Measurements from ENCODE around the gene DNAI7. TPM values are rescaled to one million over a fixed set of nuclear protein-coding genes. Genes with fewer than 3 reads are reported as not detected.

Gene DNAI7
- total RNA-seq, 1 donor from 2014 or later = 1.8 TPM

DNA sequence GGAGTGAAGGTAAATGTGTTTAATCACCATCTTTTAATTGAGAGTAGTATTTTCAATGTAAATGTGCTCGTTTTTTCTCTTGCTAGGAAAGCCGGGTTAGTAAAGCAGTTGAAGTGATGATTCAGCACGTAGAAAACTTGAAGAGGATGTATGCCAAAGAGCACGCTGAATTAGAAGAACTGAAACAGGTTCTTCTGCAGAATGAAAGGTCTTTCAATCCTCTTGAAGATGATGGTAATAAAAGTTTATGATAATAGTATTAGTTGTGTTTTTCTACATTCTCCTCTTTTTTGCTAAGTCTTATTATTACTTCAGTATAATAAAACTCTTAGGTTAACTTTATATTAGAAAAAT, 93.9 kb downstream of the DNAI7 start:
- Mint-ChIP-seq H3K36me3 (peaks cover 14% of the 10 kb centered on the region), H3K4me3 (no peak overlapping the region), H3K27ac (no peak overlapping the region), H3K9me3 (no peaks in the 10 kb centered on the region), H3K4me1 (ENCODE audit: unreplicated experiment) (no peaks in the 10 kb centered on the region), H3K27me3 (no peaks in the 10 kb centered on the region)
- no peak for DNase-seq (ENCODE audit: extremely low spot score, unreplicated experiment)
- TF ChIP-seq, protein P1, sequence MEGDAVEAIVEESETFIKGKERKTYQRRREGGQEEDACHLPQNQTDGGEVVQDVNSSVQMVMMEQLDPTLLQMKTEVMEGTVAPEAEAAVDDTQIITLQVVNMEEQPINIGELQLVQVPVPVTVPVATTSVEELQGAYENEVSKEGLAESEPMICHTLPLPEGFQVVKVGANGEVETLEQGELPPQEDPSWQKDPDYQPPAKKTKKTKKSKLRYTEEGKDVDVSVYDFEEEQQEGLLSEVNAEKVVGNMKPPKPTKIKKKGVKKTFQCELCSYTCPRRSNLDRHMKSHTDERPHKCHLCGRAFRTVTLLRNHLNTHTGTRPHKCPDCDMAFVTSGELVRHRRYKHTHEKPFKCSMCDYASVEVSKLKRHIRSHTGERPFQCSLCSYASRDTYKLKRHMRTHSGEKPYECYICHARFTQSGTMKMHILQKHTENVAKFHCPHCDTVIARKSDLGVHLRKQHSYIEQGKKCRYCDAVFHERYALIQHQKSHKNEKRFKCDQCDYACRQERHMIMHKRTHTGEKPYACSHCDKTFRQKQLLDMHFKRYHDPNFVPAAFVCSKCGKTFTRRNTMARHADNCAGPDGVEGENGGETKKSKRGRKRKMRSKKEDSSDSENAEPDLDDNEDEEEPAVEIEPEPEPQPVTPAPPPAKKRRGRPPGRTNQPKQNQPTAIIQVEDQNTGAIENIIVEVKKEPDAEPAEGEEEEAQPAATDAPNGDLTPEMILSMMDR (conservative IDR thresholded peaks at IDR 0.05) = no peak

DNA sequence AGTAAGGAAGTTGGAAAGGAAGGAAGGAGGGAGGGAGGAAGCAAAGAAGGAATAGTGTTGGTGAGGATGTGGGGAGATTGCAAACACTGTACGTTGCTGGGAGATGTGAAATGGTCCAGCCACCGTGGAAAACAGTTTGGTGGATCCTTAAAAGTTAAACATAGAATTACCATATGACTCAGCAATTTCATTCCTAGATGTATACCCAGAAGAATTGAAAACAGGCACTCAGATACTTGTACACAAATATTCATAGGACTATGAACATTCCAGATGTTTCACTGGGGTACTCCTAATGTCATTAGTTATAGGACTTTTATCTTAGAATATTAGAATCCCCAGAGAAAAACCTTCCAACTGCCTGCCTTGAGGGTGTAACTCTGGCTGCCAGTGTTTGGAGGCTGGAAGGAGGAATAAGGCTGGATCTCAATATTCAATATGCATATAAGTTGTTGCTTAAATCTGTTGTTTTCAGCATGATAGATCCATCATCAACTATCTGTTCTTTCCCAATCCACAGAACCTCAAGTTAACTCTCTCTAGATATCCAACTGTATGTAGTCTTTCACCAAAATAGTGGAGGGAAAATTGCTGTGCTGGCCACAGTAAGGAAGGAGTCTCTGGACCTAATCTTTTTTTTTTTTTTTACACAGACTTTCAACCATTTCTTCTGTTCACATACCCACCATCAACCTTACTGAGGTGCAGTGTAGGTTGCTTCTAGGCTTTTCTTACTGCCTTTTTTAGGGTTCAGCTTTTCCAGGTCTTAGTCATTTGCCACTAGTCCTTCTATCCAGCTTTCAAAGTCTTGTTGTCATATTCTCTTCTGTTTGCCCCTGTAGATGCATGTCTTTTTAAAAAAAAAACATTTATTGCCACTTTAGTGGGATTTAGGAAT, 94.5 kb downstream of the DNAI7 start:
- no peak overlapping the region for H3K27ac Mint-ChIP-seq
- no peak overlapping the region for H3K4me3 Mint-ChIP-seq
- H3K4me1 Mint-ChIP-seq (ENCODE audit: unreplicated experiment) = no peaks in the 10 kb centered on the region
- peaks cover 14% of the 10 kb centered on the region for H3K36me3 Mint-ChIP-seq
- TF ChIP-seq, protein P1 (conservative IDR thresholded peaks at IDR 0.05) = no peak
- no peaks in the 10 kb centered on the region for H3K27me3 Mint-ChIP-seq
- DNase-seq (ENCODE audit: extremely low spot score, unreplicated experiment) = no peak
- H3K9me3 Mint-ChIP-seq = no peaks in the 10 kb centered on the region

DNA sequence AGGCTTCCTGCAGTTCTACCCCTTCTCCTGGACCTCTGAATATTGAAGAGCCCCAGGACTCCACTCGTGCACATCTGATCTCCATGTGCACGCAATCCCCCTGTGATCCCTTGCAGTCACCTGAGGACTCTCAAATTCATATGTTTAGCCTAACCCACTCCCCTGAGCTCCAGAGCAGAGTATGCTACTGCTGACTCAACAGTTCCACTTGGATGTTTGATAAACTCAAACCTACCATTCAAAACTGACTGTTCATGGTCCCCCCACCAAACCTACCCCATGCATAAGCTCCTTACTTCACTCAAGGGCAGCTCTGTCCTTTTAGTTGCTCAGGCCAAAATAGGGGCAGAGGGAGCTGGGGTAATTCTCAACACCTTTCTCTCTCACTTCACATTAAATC, 96.0 kb downstream of the DNAI7 start:
- no peak overlapping the region for H3K4me3 Mint-ChIP-seq
- no peaks in the 10 kb centered on the region for H3K9me3 Mint-ChIP-seq
- H3K36me3 Mint-ChIP-seq = peaks cover 18% of the 10 kb centered on the region
- H3K27ac Mint-ChIP-seq = no peak overlapping the region
- no peak for DNase-seq (ENCODE audit: extremely low spot score, unreplicated experiment)
- TF ChIP-seq, protein P1 (conservative IDR thresholded peaks at IDR 0.05) = no peak
- no peaks in the 10 kb centered on the region for H3K4me1 Mint-ChIP-seq (ENCODE audit: unreplicated experiment)
- no peaks in the 10 kb centered on the region for H3K27me3 Mint-ChIP-seq

DNA sequence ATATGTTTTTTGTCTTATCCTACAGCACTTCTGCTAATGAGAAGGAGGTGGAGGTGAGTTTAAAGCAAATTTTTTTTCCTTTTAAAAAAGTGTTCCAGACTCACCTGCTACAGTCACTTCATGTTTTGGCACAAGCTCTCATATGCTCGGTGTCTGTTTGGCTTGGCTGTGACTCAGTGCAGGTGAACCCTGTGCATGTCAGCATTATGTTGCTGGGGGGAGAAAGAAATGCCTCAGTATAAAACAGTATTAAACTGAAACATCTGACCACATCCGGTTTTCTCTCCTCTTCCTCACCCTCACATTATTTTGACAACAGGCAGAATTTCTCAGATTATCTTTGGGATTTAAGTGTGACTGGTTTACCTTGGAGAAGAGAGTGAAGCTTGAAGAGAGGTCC, 105.2 kb downstream of the DNAI7 start:
- Mint-ChIP-seq H3K27me3 (no peaks in the 10 kb centered on the region), H3K36me3 (peaks cover 31% of the 10 kb centered on the region), H3K4me3 (no peak overlapping the region), H3K27ac (no peak overlapping the region), H3K9me3 (no peaks in the 10 kb centered on the region), H3K4me1 (ENCODE audit: unreplicated experiment) (no peaks in the 10 kb centered on the region)
- TF ChIP-seq, protein P1 (conservative IDR thresholded peaks at IDR 0.05) = no peak
- no peak for DNase-seq (ENCODE audit: extremely low spot score, unreplicated experiment)

DNA sequence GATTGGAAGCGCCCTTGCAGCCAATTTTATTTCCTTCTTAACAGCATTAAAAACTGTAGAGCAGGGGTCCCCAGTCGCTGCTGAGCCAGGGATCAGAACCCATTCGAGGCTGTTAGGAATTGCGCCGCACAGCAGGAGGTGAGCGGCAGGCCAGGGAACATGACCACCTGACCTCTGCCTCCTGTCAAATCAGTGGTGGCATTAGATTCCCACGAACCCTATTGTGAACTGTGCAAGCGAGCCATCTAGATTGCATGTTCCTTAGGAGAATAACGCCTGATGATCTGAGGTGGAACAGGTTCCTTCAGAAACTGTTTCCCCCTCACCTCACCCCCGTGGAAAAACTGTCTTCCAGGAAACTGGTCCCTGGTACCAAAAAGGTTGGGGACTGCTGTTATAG, 107.4 kb downstream of the DNAI7 start:
- TF ChIP-seq, protein P1 (conservative IDR thresholded peaks at IDR 0.05) = no peak
- Mint-ChIP-seq H3K36me3 (peaks cover 32% of the 10 kb centered on the region), H3K4me3 (no peak overlapping the region), H3K9me3 (no peaks in the 10 kb centered on the region), H3K4me1 (ENCODE audit: unreplicated experiment) (no peaks in the 10 kb centered on the region), H3K27me3 (no peaks in the 10 kb centered on the region), H3K27ac (no peak overlapping the region)
- DNase-seq (ENCODE audit: extremely low spot score, unreplicated experiment) = no peak

All from type B pancreatic cell (in vitro differentiated cells).